Lower lobe of right lung (tissue), 2 donors: ENCODE data around the gene PLEKHH2. TPM values are rescaled to one million over a fixed set of nuclear protein-coding genes. Genes with fewer than 3 reads are reported as not detected.
"Not testable (repeated sequence)": the region's sequence is repeated elsewhere in the genome, so short reads cannot be mapped to it uniquely, and the experiment has no call there.

ENCODE experiments used
- ATAC-seq, 2 donors: fragments of 200-7000 bp; cut with Tn5 transposase; one replicate each; pipeline ENCODE4 v1.9.1; 2020 to 2022; ENCODE audit warnings: mild to moderate bottlenecking in 2 of 2, moderate library complexity in 2 of 2
- DNase-seq: peaks from one replicate; pipeline ENCODE4 v3.0.0-alpha.2; 2020
- H3K27ac ChIP-seq: fragments of 200-600 bp; one replicate; pipeline ENCODE4 v1.8.0; 2022
- H3K27me3 ChIP-seq: fragments of 200-600 bp; one replicate; pipeline ENCODE4 v1.8.0; 2022; ENCODE audit warnings: low read depth
- H3K36me3 ChIP-seq: fragments of 200-600 bp; one replicate; pipeline ENCODE4 v1.8.0; 2022; ENCODE audit warnings: mild to moderate bottlenecking
- H3K4me1 ChIP-seq: fragments of 200-600 bp; one replicate; pipeline ENCODE4 v1.8.0; 2022
- H3K4me3 ChIP-seq: fragments of 200-600 bp; one replicate; pipeline ENCODE4 v1.8.0; 2022; ENCODE audit warnings: mild to moderate bottlenecking
- H3K9me3 ChIP-seq: fragments of 200-600 bp; one replicate; pipeline ENCODE4 v1.8.0; 2022
- CTCF ChIP-seq: fragments of 200-600 bp; IDR thresholded peaks from one replicate; pipeline ENCODE4 v1.8.0; 2022; ENCODE audit warnings: antibody characterized with exemption, mild to moderate bottlenecking
- intact Hi-C: fragments of 100-400 bp; cut with DNase I; formaldehyde crosslinking; loops from one replicate; pipeline ENCODE4 v1.11.0; 2022
- total RNA-seq: library from RNA; stranded (reverse); fragmentation: NEBNext Ultra II Directional; extraction: Animal tissue kit (Norgen Biotek cat#: 25700); gene quantifications from one replicate; pipeline ENCODE4 v1.2.1, GENCODE V29; 2021
- donor health status: DM: no; HTN: yes; CAD: no; lungs with severe emphysema.

The PLEKHH2 gene
- total RNA-seq, 1 donor from 2014 or later: 42.0 TPM

- H3K4me1 ChIP-seq: no peaks in the 10 kb centered on the region
- ATAC-seq: no peak
- H3K27me3 ChIP-seq: no peaks in the 10 kb centered on the region
- no peak for TF ChIP-seq CTCF
- intact Hi-C loops: no loop called here
- no peak for DNase-seq
- H3K4me3 ChIP-seq: no peak overlapping the region
- H3K9me3 ChIP-seq: no peaks in the 10 kb centered on the region
- H3K36me3 ChIP-seq: peaks cover 10% of the 10 kb centered on the region
- H3K27ac ChIP-seq: no peak overlapping the region
These were observed 88.7 kb downstream of the PLEKHH2 start for GRCh38 chr2:43725711-43726246.

- H3K4me3 ChIP-seq, H3K27me3 ChIP-seq, ATAC-seq, H3K9me3 ChIP-seq, intact Hi-C loops, DNase-seq, H3K4me1 ChIP-seq, H3K27ac ChIP-seq: not testable (repeated sequence)
- peaks cover 10% of the 10 kb centered on the region for H3K36me3 ChIP-seq
These were observed 90.0 kb downstream of the PLEKHH2 start for GRCh38 chr2:43726961-43727633.

GRCh38 chr2:43727634-43728014 is 90.6 kb downstream of the PLEKHH2 start:
- peaks cover 10% of the 10 kb centered on the region for H3K36me3 ChIP-seq
- no peak for TF ChIP-seq CTCF
- intact Hi-C loops: no loop called here
- H3K27me3 ChIP-seq: no peaks in the 10 kb centered on the region
- no peak overlapping the region for H3K4me3 ChIP-seq
- no peak overlapping the region for H3K27ac ChIP-seq
- ATAC-seq (no peak), DNase-seq (no peak)
- H3K9me3 ChIP-seq: no peaks in the 10 kb centered on the region
- no peaks in the 10 kb centered on the region for H3K4me1 ChIP-seq

DNA sequence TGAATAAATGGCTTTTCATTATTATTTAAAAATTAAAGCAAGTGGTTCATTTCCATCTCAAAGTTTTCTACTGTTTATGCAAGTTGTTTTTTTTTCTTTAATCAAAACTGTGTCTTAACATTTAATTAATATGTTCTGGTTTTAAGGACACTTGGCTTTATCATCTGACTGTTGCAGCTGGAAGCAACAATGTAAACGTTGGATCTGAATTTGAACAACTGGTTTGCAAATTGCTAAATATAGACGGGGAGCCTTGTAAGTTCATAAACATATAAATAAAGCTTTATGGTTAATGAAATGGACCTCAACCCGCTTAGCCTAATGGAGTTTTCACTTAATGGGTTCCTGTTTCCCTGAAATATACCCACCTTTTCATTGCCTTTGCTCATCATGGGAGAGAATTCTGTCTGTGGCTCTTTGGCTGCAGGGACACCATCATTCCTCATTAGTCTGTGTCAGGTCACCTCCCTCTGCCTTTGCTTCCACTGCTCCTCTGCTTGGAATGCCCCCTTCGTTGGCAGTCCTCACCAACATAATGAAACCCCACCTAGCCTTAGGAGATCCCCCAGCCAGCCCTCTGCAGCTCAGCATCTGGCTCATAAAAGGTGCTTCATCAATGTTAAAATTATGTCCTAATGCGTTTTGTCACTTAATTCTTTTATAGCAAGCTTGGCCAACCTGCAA is 92.6 kb downstream of the PLEKHH2 start:
- H3K4me3 ChIP-seq: no peak overlapping the region
- intact Hi-C loops: no loop called here
- ATAC-seq: no peak
- no peaks in the 10 kb centered on the region for H3K27me3 ChIP-seq
- H3K27ac ChIP-seq: no peak overlapping the region
- no peak for DNase-seq
- no peaks in the 10 kb centered on the region for H3K4me1 ChIP-seq
- peaks cover 10% of the 10 kb centered on the region for H3K36me3 ChIP-seq
- no peaks in the 10 kb centered on the region for H3K9me3 ChIP-seq
- no peak for TF ChIP-seq CTCF

GRCh38 chr2:43731211-43731610 is 94.2 kb downstream of the PLEKHH2 start:
- no peak for DNase-seq
- no peak for TF ChIP-seq CTCF
- no peaks in the 10 kb centered on the region for H3K27me3 ChIP-seq
- H3K36me3 ChIP-seq: peaks cover 8% of the 10 kb centered on the region
- H3K27ac ChIP-seq: no peak overlapping the region
- H3K4me1 ChIP-seq: no peaks in the 10 kb centered on the region
- intact Hi-C loops: no loop called here
- no peak for ATAC-seq
- no peak overlapping the region for H3K4me3 ChIP-seq
- no peaks in the 10 kb centered on the region for H3K9me3 ChIP-seq

GRCh38 chr2:43736637-43737036 is 99.6 kb downstream of the PLEKHH2 start:
- intact Hi-C loops: no loop called here
- Histone ChIP-seq H3K27ac (no peak overlapping the region), H3K9me3 (no peaks in the 10 kb centered on the region), H3K4me1 (no peaks in the 10 kb centered on the region), H3K27me3 (no peaks in the 10 kb centered on the region), H3K36me3 (no peaks in the 10 kb centered on the region), H3K4me3 (no peak overlapping the region)
- no peak for TF ChIP-seq CTCF
- DNase-seq (no peak), ATAC-seq (no peak)
